CD14-positive monocyte (primary cell): ENCODE data around the gene RAB32. TPM values are rescaled to one million over a fixed set of nuclear protein-coding genes. Genes with fewer than 3 reads are reported as not detected.
A peak's percentile ranks its signal among the peaks of the same experiment; 100 is the strongest.

Experiments
- DNase-seq, 3 donors: peaks; one replicate each; pipeline ENCODE4 v3.0.0-alpha.2; 2011 to 2022
- H2AFZ ChIP-seq: 2 replicates; pipeline ENCODE4 v1.6.0; 2012; ENCODE audit warnings: mild to moderate bottlenecking, low read depth, low read length, inconsistent platforms; ENCODE audit not compliant: insufficient read depth, poor library complexity, severe bottlenecking
- H3K27ac ChIP-seq, 2 donors: 1 replicate in 1 of 2; 2 replicates in 1 of 2; pipeline ENCODE4 v1.5.1; 2012 to 2013; ENCODE audit warnings: low read length in 2 of 2, control low read depth in 1 of 2, inconsistent platforms in 1 of 2, low read depth in 1 of 2, mild to moderate bottlenecking in 1 of 2
- H3K27me3 ChIP-seq, 2 donors: one replicate each; pipeline versions ENCODE4 v1.6.0 to v1.6.1; 2011 to 2013; ENCODE audit warnings: low read length in 2 of 2; ENCODE audit not compliant: control insufficient read depth in 2 of 2, insufficient read depth in 2 of 2
- H3K36me3 ChIP-seq, 2 donors: replicated peaks in 1 of 2; 1 replicate in 1 of 2; 2 replicates in 1 of 2; pipeline versions ENCODE4 v1.5.1 to v1.6.1; 2012 to 2013; ENCODE audit warnings: low read length in 2 of 2, control low read depth in 1 of 2, inconsistent platforms in 1 of 2, mild to moderate bottlenecking in 1 of 2; ENCODE audit not compliant: insufficient read depth in 2 of 2, control insufficient read depth in 1 of 2
- H3K4me1 ChIP-seq, 2 donors: 1 replicate in 1 of 2; 2 replicates in 1 of 2; pipeline versions ENCODE4 v1.5.1 to v1.6.1; 2012 to 2013; ENCODE audit warnings: low read length in 2 of 2, control low read depth in 1 of 2, inconsistent platforms in 1 of 2, mild to moderate bottlenecking in 1 of 2, moderate library complexity in 1 of 2; ENCODE audit not compliant: insufficient read depth in 2 of 2, control insufficient read depth in 1 of 2
- H3K4me2 ChIP-seq: replicated peaks from 2 replicates; pipeline ENCODE3; 2012; ENCODE audit warnings: low read length, moderate library complexity, mild to moderate bottlenecking; ENCODE audit not compliant: poor library complexity, severe bottlenecking; ENCODE audit errors: extremely low read depth
- H3K4me3 ChIP-seq, 3 experiments: fragments of 200-600 bp in 1 of 3; sonication (generic) in 1 of 3; replicated peaks in 1 of 3; 1 replicate in 2 of 3; 2 replicates in 1 of 3; pipeline ENCODE4 v1.5.1; 2011 to 2013; ENCODE audit warnings: low read length in 3 of 3, mild to moderate bottlenecking in 3 of 3, control low read depth in 2 of 3, low read depth in 2 of 3, inconsistent platforms in 1 of 3, moderate library complexity in 1 of 3
- H3K79me2 ChIP-seq: 2 replicates; pipeline ENCODE4 v1.6.0; 2012; ENCODE audit warnings: mild to moderate bottlenecking, control low read depth, inconsistent platforms, low read length, moderate library complexity; ENCODE audit not compliant: insufficient read depth
- H3K9ac ChIP-seq: 2 replicates; pipeline ENCODE4 v1.6.0; 2017; ENCODE audit warnings: low read length, mild to moderate bottlenecking; ENCODE audit not compliant: insufficient read depth, poor library complexity, severe bottlenecking
- H3K9me3 ChIP-seq, 2 donors: replicated peaks in 1 of 2; 1 replicate in 1 of 2; 2 replicates in 1 of 2; pipeline versions ENCODE4 v1.5.1 to v1.6.1; 2012 to 2013; ENCODE audit warnings: low read length in 2 of 2, control low read depth in 1 of 2; ENCODE audit not compliant: control insufficient read depth in 1 of 2, insufficient read depth in 1 of 2
- H4K20me1 ChIP-seq: 2 replicates; pipeline ENCODE4 v1.6.0; 2012; ENCODE audit warnings: mild to moderate bottlenecking, low read length, control low read depth, moderate library complexity; ENCODE audit not compliant: insufficient read depth
- H3K27ac Mint-ChIP-seq, 7 donors: one replicate each; pipeline ENCODE4 v1.8.0; 2020; ENCODE audit warnings: mild to moderate bottlenecking in 7 of 7, mixed read lengths in 7 of 7, moderate library complexity in 6 of 7, inconsistent platforms in 2 of 7
- H3K27me3 Mint-ChIP-seq, 3 donors: one replicate each; pipeline ENCODE4 v1.8.0; 2021 to 2022; ENCODE audit warnings: low read depth in 3 of 3, mild to moderate bottlenecking in 3 of 3, mixed read lengths in 3 of 3, moderate library complexity in 3 of 3, inconsistent platforms in 1 of 3
- H3K36me3 Mint-ChIP-seq, 2 donors: one replicate each; pipeline ENCODE4 v1.8.0; 2020; ENCODE audit warnings: mixed read lengths in 2 of 2, inconsistent platforms in 1 of 2, mild to moderate bottlenecking in 1 of 2
- H3K4me1 Mint-ChIP-seq: one replicate; pipeline ENCODE4 v1.8.0; 2020; ENCODE audit warnings: mild to moderate bottlenecking, mixed read lengths
- H3K4me3 Mint-ChIP-seq, 2 donors: one replicate each; pipeline ENCODE4 v1.8.0; 2020; ENCODE audit warnings: mild to moderate bottlenecking in 2 of 2, mixed read lengths in 2 of 2, moderate library complexity in 1 of 2
- H3K9me3 Mint-ChIP-seq, 7 donors: one replicate each; pipeline ENCODE4 v1.8.0; 2020 to 2022; ENCODE audit warnings: mixed read lengths in 7 of 7, mild to moderate bottlenecking in 6 of 7, moderate library complexity in 6 of 7, inconsistent platforms in 2 of 7
- WGBS: methylation state at CpG from one replicate; pipeline ENCODE4 v1.1.5; 2013; ENCODE audit warnings: missing lambda C conversion rate; ENCODE audit not compliant: insufficient coverage; 5-methylcytosine and 5-hydroxymethylcytosine counted together
- intact Hi-C, 2 donors: fragments of 100-400 bp; cut with micrococcal nuclease; formaldehyde crosslinking; loops; one replicate each; pipeline versions ENCODE4 v1.15.0 to v1.15.1; 2023
- polyA plus RNA-seq, 3 donors: library from polyadenylated mRNA; depleted of rRNA in 1 of 3; unstranded in 2 of 3; stranded (reverse) in 1 of 3; fragments of 300-500 nt in 2 of 3; fragments of >200 nt in 1 of 3; fragmentation: Illumina TruSeq in 2 of 3; gene quantifications; 1 replicate in 2 of 3; 2 replicates in 1 of 3; pipeline ENCODE4 v1.2.3, GENCODE V29; 2012 to 2021
- TF ChIP-seq, protein P1 (sequence below): fragments of 200-600 bp; IDR thresholded peaks from one replicate; pipeline ENCODE4 v1.8.0; 2022; ENCODE audit warnings: antibody characterized with exemption, mild to moderate bottlenecking

RAB32 gene
- polyA plus RNA-seq, 3 donors = 82.6 to 588 (median 429) TPM

DNA sequence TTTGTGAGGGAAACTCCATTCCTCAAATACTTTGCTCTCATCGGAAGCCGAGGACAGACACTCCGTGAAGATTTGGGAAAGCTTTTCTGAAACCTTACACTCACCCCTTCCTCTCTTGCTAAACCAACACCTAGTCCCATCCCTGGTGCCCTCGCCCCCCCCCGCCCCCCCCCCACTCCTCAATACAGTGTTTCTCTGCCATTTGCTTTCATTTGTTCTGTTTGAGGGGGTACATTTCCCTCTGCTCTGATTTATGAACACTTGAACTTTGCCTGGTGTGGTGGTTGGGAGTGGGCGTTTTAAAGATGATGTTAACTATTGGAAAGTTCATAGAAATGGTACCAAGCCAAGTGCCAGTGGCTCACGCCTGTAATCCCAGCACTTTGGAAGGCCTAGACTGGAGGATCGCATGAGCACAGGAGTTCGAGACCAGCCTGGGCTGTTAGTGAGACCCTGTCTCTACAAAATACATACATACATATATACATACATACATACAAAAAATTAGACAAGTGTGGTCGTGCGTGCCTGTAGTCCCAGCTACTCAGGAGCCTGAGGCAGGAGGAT, 1.1 kb downstream of the RAB32 start:
- WGBS = 13% methylated on average over 4 of the region's 11 CpGs
- Histone ChIP-seq H3K4me2 (peak overlapping the region; percentile 96), H2AFZ (peak overlapping the region; percentile 73), H3K4me1 (peaks cover 50 to 70% of the 10 kb centered on the region in 2 donors), H3K9me3 (no peaks in the 10 kb centered on the region), H4K20me1 (peaks cover 31% of the 10 kb centered on the region), H3K27ac (peak overlapping the region; percentile 99), H3K4me3 (peak overlapping the region; percentile 61 to 99 (median 96)), H3K9ac (peak overlapping the region; percentile 97), H3K79me2 (peaks cover 68% of the 10 kb centered on the region), H3K36me3 (peaks cover 5 to 6% of the 10 kb centered on the region in 2 donors), H3K27me3 (no peaks in the 10 kb centered on the region)
- peak in 1 of 3 donors; percentile 12 for DNase-seq
- intact Hi-C loops = loop anchor here (5.0 to 10.0 kb wide), 3 partner anchors 53 to 580 kb away; partner anchors contain the start of genes ADGB (in 2 of the 2) and SHPRH (in 1 of the 2)
- Mint-ChIP-seq H3K4me3 (peak overlapping the region; percentile 100), H3K4me1 (peaks cover 63% of the 10 kb centered on the region), H3K9me3 (no peaks in the 10 kb centered on the region), H3K36me3 (peaks cover 14 to 20% of the 10 kb centered on the region in 2 donors), H3K27me3 (no peaks in the 10 kb centered on the region), H3K27ac (peak overlapping the region; percentile 99 to 100 (median 100))
- TF ChIP-seq, protein P1, sequence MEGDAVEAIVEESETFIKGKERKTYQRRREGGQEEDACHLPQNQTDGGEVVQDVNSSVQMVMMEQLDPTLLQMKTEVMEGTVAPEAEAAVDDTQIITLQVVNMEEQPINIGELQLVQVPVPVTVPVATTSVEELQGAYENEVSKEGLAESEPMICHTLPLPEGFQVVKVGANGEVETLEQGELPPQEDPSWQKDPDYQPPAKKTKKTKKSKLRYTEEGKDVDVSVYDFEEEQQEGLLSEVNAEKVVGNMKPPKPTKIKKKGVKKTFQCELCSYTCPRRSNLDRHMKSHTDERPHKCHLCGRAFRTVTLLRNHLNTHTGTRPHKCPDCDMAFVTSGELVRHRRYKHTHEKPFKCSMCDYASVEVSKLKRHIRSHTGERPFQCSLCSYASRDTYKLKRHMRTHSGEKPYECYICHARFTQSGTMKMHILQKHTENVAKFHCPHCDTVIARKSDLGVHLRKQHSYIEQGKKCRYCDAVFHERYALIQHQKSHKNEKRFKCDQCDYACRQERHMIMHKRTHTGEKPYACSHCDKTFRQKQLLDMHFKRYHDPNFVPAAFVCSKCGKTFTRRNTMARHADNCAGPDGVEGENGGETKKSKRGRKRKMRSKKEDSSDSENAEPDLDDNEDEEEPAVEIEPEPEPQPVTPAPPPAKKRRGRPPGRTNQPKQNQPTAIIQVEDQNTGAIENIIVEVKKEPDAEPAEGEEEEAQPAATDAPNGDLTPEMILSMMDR = no peak

DNA sequence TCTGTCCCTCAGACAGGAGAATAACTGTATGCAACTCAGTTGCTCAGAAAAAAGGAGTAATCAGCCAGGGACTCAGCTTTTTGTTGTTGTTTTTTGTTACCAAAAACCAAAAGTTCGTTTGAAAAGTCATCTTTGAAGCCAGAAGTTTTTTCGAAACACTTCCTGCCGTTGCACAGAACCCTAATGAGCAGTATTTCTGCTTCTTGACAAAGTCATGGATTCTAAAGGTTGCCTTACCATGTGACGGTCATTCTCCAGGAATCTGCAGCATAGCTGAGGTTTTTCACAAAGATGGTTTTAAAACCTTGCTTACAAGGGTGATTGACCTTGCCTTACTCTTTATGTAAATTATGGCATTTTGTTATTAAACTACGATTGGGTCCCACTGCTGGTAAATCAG, 1.9 kb downstream of the RAB32 start:
- WGBS = 0% methylated on average over 4 of the region's 5 CpGs
- Mint-ChIP-seq H3K27ac (peak overlapping the region; percentile 93 to 100 (median 100)), H3K4me3 (peak overlapping the region; percentile 100), H3K27me3 (no peaks in the 10 kb centered on the region), H3K4me1 (peaks cover 59% of the 10 kb centered on the region), H3K36me3 (peaks cover 21 to 29% of the 10 kb centered on the region in 2 donors), H3K9me3 (no peaks in the 10 kb centered on the region)
- TF ChIP-seq, protein P1 = no peak
- peak; percentile 39 to 61 (median 55) for DNase-seq
- Histone ChIP-seq H3K9ac (peak overlapping the region; percentile 97), H4K20me1 (peaks cover 39% of the 10 kb centered on the region), H3K9me3 (no peaks in the 10 kb centered on the region), H3K27ac (peak overlapping the region; percentile 99), H2AFZ (peak overlapping the region; percentile 2), H3K4me3 (peak overlapping the region; percentile 61 to 99 (median 96)), H3K4me1 (peaks cover 47 to 71% of the 10 kb centered on the region in 2 donors), H3K27me3 (no peaks in the 10 kb centered on the region), H3K79me2 (peaks cover 77% of the 10 kb centered on the region), H3K36me3 (peaks cover 13 to 15% of the 10 kb centered on the region in 2 donors), H3K4me2 (peak overlapping the region; percentile 96)
- intact Hi-C loops = loop anchor here in 1 of 2 donors (10.0 kb wide), 1 partner anchor 581 kb away; the partner anchor contains the start of gene SHPRH
